ENCODE results near the gene ELOVL7. TPM values are rescaled to one million over a fixed set of nuclear protein-coding genes. Genes with fewer than 3 reads are reported as not detected.

The ELOVL7 gene
- total RNA-seq, 1 experiment from 2014 or later = 20.0 TPM

DNA sequence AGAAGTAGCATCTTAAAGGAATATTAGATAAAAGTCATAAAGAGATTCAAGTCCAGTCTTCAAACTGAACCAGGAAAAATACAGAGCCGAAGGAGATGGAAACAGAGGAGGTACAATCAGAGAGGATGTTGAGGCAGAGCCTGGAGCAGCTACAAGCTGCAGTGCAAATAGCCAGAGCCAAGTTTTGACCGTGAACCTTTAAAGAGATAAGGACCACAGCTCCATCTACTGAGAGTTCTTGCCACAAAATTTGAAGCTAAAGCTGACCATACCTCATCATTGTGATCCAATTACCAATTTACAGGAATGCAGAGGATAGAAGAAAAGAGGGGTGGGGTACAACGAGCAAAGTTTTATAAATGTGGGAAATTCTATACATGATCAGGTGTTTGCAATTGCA is 133.7 kb downstream of the ELOVL7 start:
- ChIA-PET POLR2A (no interaction called here), RAD21 (ENCODE audit: low non-redundant PET in 1 of 2, low total read pairs in 2 of 2, uncharacterized antibody in 2 of 2, unreplicated experiment in 2 of 2) (no interaction called here), CTCF (interaction anchor here (1.5 to 2.0 kb wide), 3 partner anchors 9 to 22 kb away, joined by 3 to 4 read pairs (median 4); partner anchors contain the start of gene DEPDC1B)
- Histone ChIP-seq H3K9me3 (ENCODE audit: control insufficient read depth in 1 of 2, insufficient read depth in 1 of 2, low read depth in 1 of 2, low read length in 2 of 2) (no peaks in the 10 kb centered on the region), H4K20me1 (ENCODE audit: insufficient read depth) (no peaks in the 10 kb centered on the region), H3K9ac (ENCODE audit: low read length) (no peak overlapping the region), H3K27ac (ENCODE audit: low read depth, low read length) (no peak overlapping the region), H3K4me1 (ENCODE audit: control insufficient read depth in 1 of 2, insufficient read depth in 2 of 2, low read length in 2 of 2) (no peaks in the 10 kb centered on the region), H3K4me2 (ENCODE audit: low read length) (no peak overlapping the region), H3K36me3 (ENCODE audit: control insufficient read depth in 1 of 2, insufficient read depth in 2 of 2, low read length in 2 of 2) (no peaks in the 10 kb centered on the region), H3K79me2 (ENCODE audit: insufficient read depth, low read length) (no peaks in the 10 kb centered on the region), H3K27me3 (ENCODE audit: insufficient read depth, low read length) (no peaks in the 10 kb centered on the region), H3K4me3 (replicated peaks in 1 of 2; ENCODE audit: low read depth in 1 of 2, low read length in 2 of 2) (no peak overlapping the region), H3K9me2 (ENCODE audit: insufficient read depth) (no peaks in the 10 kb centered on the region), H2AFZ (ENCODE audit: low read depth, low read length, poor library complexity, severe bottlenecking) (no peak overlapping the region)
- ATAC-seq (no peak), DNase-seq (ENCODE audit: low read depth, low spot score) (no peak)
- intact Hi-C loops (cut with micrococcal nuclease) = no loop called here
- TF ChIP-seq, protein P1, sequence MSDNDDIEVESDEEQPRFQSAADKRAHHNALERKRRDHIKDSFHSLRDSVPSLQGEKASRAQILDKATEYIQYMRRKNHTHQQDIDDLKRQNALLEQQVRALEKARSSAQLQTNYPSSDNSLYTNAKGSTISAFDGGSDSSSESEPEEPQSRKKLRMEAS (IDR thresholded peaks at IDR 0.05) = no peak
- TF ChIP-seq ZNF274 (IDR thresholded peaks at IDR 0.05; ENCODE audit: low read depth, low read length) (no peak), POLR2AphosphoS5 (IDR thresholded peaks at IDR 0.05; ENCODE audit: low read depth, low read length) (no peak), CEBPB (IDR thresholded peaks at IDR 0.05; ENCODE audit: low read depth) (no peak), RAD21 (IDR thresholded peaks at IDR 0.05; ENCODE audit: low read depth) (no peak), JUND (IDR thresholded peaks at IDR 0.05) (no peak), EZH2phosphoT487 (IDR thresholded peaks at IDR 0.05; ENCODE audit: borderline replicate concordance) (no peak), ELF1 (IDR thresholded peaks at IDR 0.05; ENCODE audit: borderline replicate concordance, low read depth) (no peak), CBX3 (IDR thresholded peaks at IDR 0.05; ENCODE audit: low read depth) (no peak), POLR2A (IDR thresholded peaks at IDR 0.05; ENCODE audit: borderline replicate concordance, extremely low read depth, insufficient read depth, insufficient read length) (no peak), TCF7L2 (IDR thresholded peaks at IDR 0.05; ENCODE audit: borderline replicate concordance, extremely low read depth, insufficient read depth, insufficient read length) (no peak), EZH2 (IDR thresholded peaks at IDR 0.05) (no peak), SRF (IDR thresholded peaks at IDR 0.05; ENCODE audit: low read depth) (no peak), EGR1 (IDR thresholded peaks at IDR 0.05; ENCODE audit: low read depth) (no peak), SIN3A (IDR thresholded peaks at IDR 0.05; ENCODE audit: low read depth) (no peak), SP1 (IDR thresholded peaks at IDR 0.05; ENCODE audit: low read depth) (no peak)
- TF ChIP-seq, protein P2, sequence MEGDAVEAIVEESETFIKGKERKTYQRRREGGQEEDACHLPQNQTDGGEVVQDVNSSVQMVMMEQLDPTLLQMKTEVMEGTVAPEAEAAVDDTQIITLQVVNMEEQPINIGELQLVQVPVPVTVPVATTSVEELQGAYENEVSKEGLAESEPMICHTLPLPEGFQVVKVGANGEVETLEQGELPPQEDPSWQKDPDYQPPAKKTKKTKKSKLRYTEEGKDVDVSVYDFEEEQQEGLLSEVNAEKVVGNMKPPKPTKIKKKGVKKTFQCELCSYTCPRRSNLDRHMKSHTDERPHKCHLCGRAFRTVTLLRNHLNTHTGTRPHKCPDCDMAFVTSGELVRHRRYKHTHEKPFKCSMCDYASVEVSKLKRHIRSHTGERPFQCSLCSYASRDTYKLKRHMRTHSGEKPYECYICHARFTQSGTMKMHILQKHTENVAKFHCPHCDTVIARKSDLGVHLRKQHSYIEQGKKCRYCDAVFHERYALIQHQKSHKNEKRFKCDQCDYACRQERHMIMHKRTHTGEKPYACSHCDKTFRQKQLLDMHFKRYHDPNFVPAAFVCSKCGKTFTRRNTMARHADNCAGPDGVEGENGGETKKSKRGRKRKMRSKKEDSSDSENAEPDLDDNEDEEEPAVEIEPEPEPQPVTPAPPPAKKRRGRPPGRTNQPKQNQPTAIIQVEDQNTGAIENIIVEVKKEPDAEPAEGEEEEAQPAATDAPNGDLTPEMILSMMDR (IDR thresholded peaks at IDR 0.05 in 2 of 3, conservative IDR thresholded peaks at IDR 0.05 in 1 of 3; ENCODE audit: borderline replicate concordance in 1 of 3, insufficient read depth in 1 of 3, low read depth in 2 of 3, low read length in 2 of 3) = no peak
- TF ChIP-seq, protein P3, sequence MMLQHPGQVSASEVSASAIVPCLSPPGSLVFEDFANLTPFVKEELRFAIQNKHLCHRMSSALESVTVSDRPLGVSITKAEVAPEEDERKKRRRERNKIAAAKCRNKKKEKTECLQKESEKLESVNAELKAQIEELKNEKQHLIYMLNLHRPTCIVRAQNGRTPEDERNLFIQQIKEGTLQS (IDR thresholded peaks at IDR 0.05) = no peak
- BruUV-seq (replicated peaks) = no TSS peak
